Activated CD8-positive, alpha-beta T cell treated with anti-CD3 and anti-CD28 coated beads for 36 hours (primary cell): ENCODE data around the gene LSM5. TPM values are rescaled to one million over a fixed set of nuclear protein-coding genes. Genes with fewer than 3 reads are reported as not detected.
A peak's percentile ranks its signal among the peaks of the same experiment; 100 is the strongest.

Experiments used
- ATAC-seq: fragments of 200-7000 bp; cut with Tn5 transposase; one replicate; pipeline ENCODE4 v1.10.0; 2021; ENCODE audit warnings: mild to moderate bottlenecking, moderate library complexity
- CTCF ChIA-PET: fragments of 350-600 bp; sonication (Branson Sonifier 250); formaldehyde crosslinking; loops from one replicate; lab custom pipeline; 2021; ENCODE audit warnings: antibody characterized with exemption; lab: Charles Lee
- POLR2A ChIA-PET: fragments of 350-600 bp; sonication (Branson Sonifier 250); formaldehyde crosslinking; loops from one replicate; lab custom pipeline; 2021; ENCODE audit warnings: antibody characterized with exemption; lab: Charles Lee
- DNase-seq: peaks from one replicate; pipeline ENCODE4 v3.0.0-alpha.2; 2020
- H3K27ac Mint-ChIP-seq: one replicate; pipeline ENCODE4 v1.8.0; 2021; ENCODE audit warnings: mild to moderate bottlenecking, mixed read lengths
- H3K27me3 Mint-ChIP-seq: one replicate; pipeline ENCODE4 v1.8.0; 2021; ENCODE audit warnings: mixed read lengths
- H3K36me3 Mint-ChIP-seq: one replicate; pipeline ENCODE4 v1.8.0; 2021; ENCODE audit warnings: low read depth, mixed read lengths
- H3K4me1 Mint-ChIP-seq: one replicate; pipeline ENCODE4 v1.8.0; 2021; ENCODE audit warnings: low read depth, mixed read lengths
- H3K4me3 Mint-ChIP-seq: one replicate; pipeline ENCODE4 v1.8.0; 2021; ENCODE audit warnings: mild to moderate bottlenecking, moderate library complexity, mixed read lengths
- H3K9me3 Mint-ChIP-seq: one replicate; pipeline ENCODE4 v1.8.0; 2021; ENCODE audit warnings: mixed read lengths
- intact Hi-C: fragments of 100-400 bp; cut with micrococcal nuclease; formaldehyde crosslinking; loops from one replicate; pipeline ENCODE4 v1.10.0; 2022
- total RNA-seq, 2 experiments: library from RNA; stranded (reverse); gene quantifications; one replicate each; pipeline ENCODE4 v1.2.3, GENCODE V29; 2021
- TF ChIP-seq, protein P1 (sequence below): fragments of 200-600 bp; IDR thresholded peaks from one replicate; pipeline ENCODE4 v1.8.0; 2022; ENCODE audit warnings: antibody characterized with exemption, mild to moderate bottlenecking

Gene LSM5
- total RNA-seq = 100 to 1,000 TPM; 122 to 124 TPM

DNA sequence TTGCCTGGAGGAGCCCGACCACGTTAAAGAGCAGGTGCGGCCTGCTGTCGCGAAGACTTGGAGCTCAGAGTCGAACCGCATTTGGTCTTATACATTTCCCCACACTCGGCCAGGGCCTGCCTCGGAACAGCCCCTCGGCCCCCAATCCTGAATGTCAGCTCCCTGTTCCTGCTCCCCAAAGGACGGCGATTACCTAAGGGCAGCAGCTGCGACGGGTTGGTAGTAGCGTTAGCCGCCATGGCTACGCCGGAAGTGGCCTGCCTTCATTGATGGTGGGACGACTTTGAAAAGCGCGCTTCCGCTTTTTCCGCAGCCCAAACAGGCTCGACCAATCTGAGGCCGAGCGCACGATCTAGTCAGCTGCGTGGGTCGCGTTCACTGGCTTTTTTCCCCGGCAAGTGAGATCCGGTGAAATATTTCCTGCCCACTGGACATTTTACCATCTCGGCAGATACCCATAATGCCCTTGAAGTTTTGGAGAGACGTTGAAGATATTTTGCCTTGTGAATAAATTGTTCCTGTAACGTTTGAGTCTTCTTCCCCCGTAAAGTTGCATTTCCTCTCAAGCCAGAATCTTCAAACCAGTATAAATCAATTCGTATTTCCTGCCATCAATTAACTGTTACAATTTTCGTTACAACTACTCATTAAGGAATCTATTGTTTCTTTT lies at the start of gene LSM5:
TSS of gene LSM5 (minus strand) at position 254 of the 670 bp plus-strand sequence. CDS start at position 239, 15 bp downstream.
- H3K27me3 Mint-ChIP-seq = no peaks in the 10 kb centered on the region
- TF ChIP-seq, protein P1, sequence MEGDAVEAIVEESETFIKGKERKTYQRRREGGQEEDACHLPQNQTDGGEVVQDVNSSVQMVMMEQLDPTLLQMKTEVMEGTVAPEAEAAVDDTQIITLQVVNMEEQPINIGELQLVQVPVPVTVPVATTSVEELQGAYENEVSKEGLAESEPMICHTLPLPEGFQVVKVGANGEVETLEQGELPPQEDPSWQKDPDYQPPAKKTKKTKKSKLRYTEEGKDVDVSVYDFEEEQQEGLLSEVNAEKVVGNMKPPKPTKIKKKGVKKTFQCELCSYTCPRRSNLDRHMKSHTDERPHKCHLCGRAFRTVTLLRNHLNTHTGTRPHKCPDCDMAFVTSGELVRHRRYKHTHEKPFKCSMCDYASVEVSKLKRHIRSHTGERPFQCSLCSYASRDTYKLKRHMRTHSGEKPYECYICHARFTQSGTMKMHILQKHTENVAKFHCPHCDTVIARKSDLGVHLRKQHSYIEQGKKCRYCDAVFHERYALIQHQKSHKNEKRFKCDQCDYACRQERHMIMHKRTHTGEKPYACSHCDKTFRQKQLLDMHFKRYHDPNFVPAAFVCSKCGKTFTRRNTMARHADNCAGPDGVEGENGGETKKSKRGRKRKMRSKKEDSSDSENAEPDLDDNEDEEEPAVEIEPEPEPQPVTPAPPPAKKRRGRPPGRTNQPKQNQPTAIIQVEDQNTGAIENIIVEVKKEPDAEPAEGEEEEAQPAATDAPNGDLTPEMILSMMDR = no peak
- ChIA-PET CTCF (interaction anchor here (0.6 to 2.4 kb wide), 7 partner anchors 11 to 280 kb away, joined by 3 to 14 read pairs (median 3); no protein-coding TSS in a partner anchor), POLR2A (interaction anchor here (0.8 to 2.3 kb wide), 4 partner anchors 8 to 401 kb away, joined by 3 to 7 read pairs (median 4); partner anchors contain the start of gene KBTBD2)
- H3K36me3 Mint-ChIP-seq = peaks cover 23% of the 10 kb centered on the region
- H3K9me3 Mint-ChIP-seq = no peaks in the 10 kb centered on the region
- H3K27ac Mint-ChIP-seq = peak within 1 kb of the TSS; percentile 96
- intact Hi-C loops = loop anchor here (2.0 to 10.0 kb wide), 2 partner anchors 55 to 99 kb away; no protein-coding TSS in a partner anchor
- ATAC-seq (peak; percentile 67), DNase-seq (peak; percentile 94)
- H3K4me1 Mint-ChIP-seq = peaks cover 30% of the 10 kb centered on the region
- peak within 1 kb of the TSS; percentile 85 for H3K4me3 Mint-ChIP-seq

DNA sequence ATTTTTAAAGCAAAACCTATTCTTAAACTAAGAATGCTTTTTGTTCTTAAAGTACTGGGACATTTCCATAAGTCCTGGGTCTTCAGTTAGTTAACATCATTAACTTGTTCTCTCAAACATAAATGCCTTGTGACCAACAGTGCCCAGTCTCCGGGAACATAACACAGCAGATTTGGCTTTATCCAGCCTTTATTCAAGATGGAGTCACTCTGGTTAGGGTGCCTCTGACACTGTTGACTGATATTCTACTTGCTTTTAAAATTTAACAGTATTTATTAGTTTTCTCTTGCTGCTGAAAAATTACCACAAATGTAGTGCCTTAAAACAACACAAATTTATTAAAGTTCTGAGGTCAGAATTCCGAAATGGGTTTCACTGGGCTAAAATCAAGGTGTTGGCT lies 49.2 kb upstream of the LSM5 start:
- Mint-ChIP-seq H3K36me3 (peaks cover 25% of the 10 kb centered on the region), H3K4me1 (peaks cover 42% of the 10 kb centered on the region), H3K9me3 (no peaks in the 10 kb centered on the region), H3K27me3 (no peaks in the 10 kb centered on the region), H3K4me3 (no peak overlapping the region), H3K27ac (no peak overlapping the region)
- POLR2A ChIA-PET = no interaction called here
- ATAC-seq (no peak), DNase-seq (no peak)
- intact Hi-C loops = no loop called here
- TF ChIP-seq, protein P1 = no peak
- CTCF ChIA-PET = interaction anchor here (1.1 kb wide), 1 partner anchor 48 kb away, joined by 3 read pairs; no protein-coding TSS in a partner anchor

GRCh38 chr7:32537760-32538159 lies 47.6 kb upstream of the LSM5 start:
- peaks cover 15% of the 10 kb centered on the region for H3K36me3 Mint-ChIP-seq
- POLR2A ChIA-PET = no interaction called here
- intact Hi-C loops = no loop called here
- no peak for DNase-seq
- TF ChIP-seq, protein P1 = no peak
- H3K27ac Mint-ChIP-seq = no peak overlapping the region
- CTCF ChIA-PET = no interaction called here
- H3K4me1 Mint-ChIP-seq = peaks cover 44% of the 10 kb centered on the region
- no peak for ATAC-seq
- H3K27me3 Mint-ChIP-seq = no peaks in the 10 kb centered on the region
- no peaks in the 10 kb centered on the region for H3K9me3 Mint-ChIP-seq
- H3K4me3 Mint-ChIP-seq = no peak overlapping the region

DNA sequence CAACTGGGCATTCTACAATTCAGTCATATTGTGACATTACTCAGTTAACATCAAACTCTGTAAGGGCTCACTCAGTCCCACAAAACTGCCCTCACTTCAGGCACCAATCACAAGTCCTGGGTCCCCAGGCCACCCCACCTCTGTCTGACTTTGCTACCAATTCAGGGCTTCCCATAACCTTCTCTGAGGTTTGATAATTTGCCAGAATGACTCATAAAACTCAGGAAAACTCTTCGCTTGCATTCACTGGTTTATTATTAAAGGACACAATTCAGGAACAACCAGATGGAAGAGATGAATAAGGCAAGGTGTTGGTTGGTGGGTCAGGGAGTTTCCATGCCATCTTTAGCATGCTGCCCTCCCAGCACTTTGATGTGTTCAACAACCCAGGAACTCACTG lies 46.4 kb upstream of the LSM5 start:
- intact Hi-C loops = no loop called here
- H3K4me1 Mint-ChIP-seq = peaks cover 51% of the 10 kb centered on the region
- H3K4me3 Mint-ChIP-seq = no peak overlapping the region
- ChIA-PET CTCF (no interaction called here), POLR2A (interaction anchor here (0.7 kb wide), 1 partner anchor 32 kb away, joined by 3 read pairs; no protein-coding TSS in a partner anchor)
- TF ChIP-seq, protein P1 = no peak
- DNase-seq (no peak), ATAC-seq (no peak)
- H3K27ac Mint-ChIP-seq = peak overlapping the region; percentile 36
- H3K9me3 Mint-ChIP-seq = no peaks in the 10 kb centered on the region
- H3K27me3 Mint-ChIP-seq = no peaks in the 10 kb centered on the region
- H3K36me3 Mint-ChIP-seq = peaks cover 20% of the 10 kb centered on the region

DNA sequence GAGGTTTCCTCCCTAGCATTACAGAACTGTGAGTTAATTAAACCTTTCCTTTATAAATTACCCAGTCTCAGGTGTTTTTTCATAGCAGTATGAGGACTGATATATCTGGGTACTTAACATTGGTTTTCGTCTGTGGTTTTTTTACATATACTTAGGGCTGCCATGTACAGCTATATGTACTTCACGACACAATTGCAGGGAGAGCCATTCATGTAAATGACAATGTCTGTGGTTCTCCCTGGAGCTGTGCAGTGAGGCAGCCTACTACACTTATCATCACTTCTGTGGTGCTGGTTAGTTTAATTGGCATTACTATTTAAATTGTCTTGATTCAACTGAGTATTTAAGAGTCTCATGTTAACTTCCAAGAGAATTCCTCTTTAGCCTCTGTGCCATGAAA lies 45.8 kb upstream of the LSM5 start:
- Mint-ChIP-seq H3K27me3 (no peaks in the 10 kb centered on the region), H3K36me3 (peaks cover 22% of the 10 kb centered on the region), H3K4me1 (peaks cover 51% of the 10 kb centered on the region), H3K9me3 (no peaks in the 10 kb centered on the region), H3K27ac (peak overlapping the region; percentile 17), H3K4me3 (no peak overlapping the region)
- ChIA-PET CTCF (no interaction called here), POLR2A (interaction anchor here (0.7 to 1.0 kb wide), 2 partner anchors 14 to 32 kb away, joined by 3 read pairs; no protein-coding TSS in a partner anchor)
- DNase-seq (no peak), ATAC-seq (no peak)
- TF ChIP-seq, protein P1 = no peak
- intact Hi-C loops = no loop called here
